ENCODE results near the gene NOXRED1.

NOXRED1 gene

GRCh38 chr14:77406718-77407117, 16.6 kb downstream of the NOXRED1 start:
- no peak for DNase-seq

GRCh38 chr14:77406086-77406485, 17.2 kb downstream of the NOXRED1 start:
- no peak for DNase-seq

DNA sequence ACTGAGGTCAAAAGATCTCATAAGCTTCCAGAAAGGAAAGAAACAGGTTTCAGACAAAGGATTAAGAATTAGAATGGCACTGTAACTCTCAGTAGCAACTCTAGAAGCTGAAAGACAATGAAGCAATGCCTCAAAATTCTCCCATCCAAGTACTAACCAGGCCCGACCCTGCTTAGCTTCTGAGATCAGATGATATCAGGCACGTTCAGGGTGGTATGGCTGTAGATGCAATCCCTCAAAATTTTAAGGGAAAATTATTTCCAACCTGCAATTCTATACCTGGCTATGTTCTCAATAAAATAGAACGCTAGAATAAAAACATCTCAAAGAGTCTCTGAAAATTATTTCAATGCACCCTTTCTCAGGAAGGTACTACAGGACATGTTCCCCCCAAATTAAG, 19.6 kb downstream of the NOXRED1 start:
- DNase-seq, result no peak

- DNase-seq, result no peak
Measured at GRCh38 chr14:77400216-77400615, 23.1 kb downstream of the NOXRED1 start.

- DNase-seq, result no peak
Measured at GRCh38 chr14:77390188-77390587, 33.1 kb downstream of the NOXRED1 start.

DNA sequence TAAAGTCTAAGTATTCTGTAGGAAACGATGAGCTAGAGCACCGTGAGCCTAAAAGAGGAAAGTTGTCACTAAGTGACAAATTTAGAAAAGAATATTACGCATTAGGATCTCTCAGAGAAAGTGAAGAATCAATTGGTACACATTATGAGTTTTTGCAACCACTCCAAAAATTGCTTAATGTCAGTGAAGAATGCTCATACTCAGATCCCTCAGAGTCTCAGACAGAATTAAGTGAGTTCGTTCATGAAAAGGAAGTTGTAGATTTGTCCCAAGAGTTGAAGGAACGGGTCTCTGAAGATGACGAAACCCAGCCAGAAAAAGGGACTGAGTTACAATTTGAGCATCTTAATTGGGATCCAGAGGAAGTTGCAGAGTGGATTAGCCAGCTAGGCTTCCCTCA, 44.6 kb downstream of the NOXRED1 start:
- DNase-seq, result no peak

DNA sequence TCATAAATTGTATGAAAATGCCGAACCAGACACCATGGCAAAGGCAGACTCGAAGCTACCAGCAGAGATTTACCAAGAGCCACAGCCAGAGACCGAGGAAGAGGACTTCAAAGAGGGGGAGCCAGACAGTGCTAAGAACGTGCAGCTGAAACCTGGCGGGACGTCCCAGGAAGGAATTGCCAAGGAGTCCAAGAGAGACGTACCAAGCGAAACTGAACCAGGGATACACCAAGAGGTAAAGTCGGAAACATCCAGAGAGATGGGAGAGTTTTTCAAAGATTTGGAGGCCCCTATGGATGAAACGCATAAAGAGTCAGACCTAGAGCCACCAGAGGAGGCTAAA, 45.9 kb downstream of the NOXRED1 start:
- DNase-seq, result no peak

GRCh38 chr14:77376771-77377501, 46.4 kb downstream of the NOXRED1 start, which contains the start of the genes SAMD15 and TMED8:
Gene SAMD15 (plus strand): TSS chr14:77377379. CDS start chr14:77377419, 40 bp downstream.
Gene TMED8 (minus strand): TSS chr14:77377094. CDS start chr14:77377053, 41 bp downstream.
- peak; percentile 68 to 92 for DNase-seq

DNA sequence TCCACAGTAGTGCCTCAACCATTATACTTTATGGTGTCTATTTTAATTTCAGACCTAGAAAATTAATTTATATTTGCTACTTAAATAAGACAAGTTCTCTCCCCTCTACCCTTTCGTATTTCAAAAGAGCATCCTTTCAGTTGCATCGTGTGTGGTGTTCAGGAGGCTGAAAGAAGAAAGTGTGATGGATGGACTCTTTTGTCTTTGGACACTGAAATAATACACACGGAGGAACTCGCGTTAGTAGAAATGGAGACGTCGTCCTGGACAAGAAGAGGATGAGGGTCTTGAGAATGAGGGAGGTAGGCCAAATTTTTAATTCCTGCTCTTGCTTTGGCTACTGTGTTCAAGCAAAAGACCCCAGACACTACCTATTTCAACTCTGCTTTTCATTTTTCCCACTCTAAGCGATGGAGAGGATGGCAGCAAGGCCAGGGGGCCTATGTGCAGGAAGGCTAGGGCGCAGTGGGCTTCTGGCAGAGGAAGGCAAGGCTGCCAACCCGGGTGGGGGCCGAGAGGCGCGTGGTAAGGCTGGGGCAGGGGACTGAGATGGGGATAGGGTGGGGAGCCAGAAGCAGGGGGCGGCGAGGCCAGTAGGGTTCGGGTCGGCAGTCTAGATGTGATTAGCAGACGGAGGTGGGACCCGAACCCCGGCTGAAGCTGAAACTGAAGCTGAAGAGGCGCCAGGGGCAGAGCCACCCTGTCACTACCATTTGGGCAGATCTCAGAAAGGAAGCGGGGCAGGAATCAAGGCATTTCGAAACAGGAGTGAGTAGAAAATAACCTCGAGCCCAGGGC, 47.2 kb downstream of the NOXRED1 start:
- peak; percentile 2 to 60 for DNase-seq

GRCh38 chr14:77375164-77375950, 48.0 kb downstream of the NOXRED1 start:
- no peak for DNase-seq

GRCh38 chr14:77372304-77372841, 51.0 kb downstream of the NOXRED1 start:
- DNase-seq, result peak; percentile 50 to 60

DNA sequence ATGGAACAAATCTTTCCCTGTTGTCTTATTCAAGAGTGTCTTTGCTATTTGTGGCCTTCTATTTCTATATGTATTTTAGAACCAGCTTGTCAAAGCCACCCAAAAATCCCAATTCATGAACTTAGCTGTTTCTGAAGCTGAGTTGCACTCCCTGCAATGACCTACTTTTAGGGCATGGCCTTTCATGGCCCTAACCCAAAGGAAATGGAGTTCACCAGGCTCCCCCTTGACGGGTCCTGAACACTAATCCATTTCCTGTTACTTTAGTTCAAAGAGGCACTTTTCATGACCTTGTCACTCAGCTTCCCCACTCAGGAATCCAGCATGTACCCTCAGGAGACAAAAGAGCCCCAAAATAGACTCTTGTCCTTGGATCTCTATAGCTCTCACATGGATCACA, 54.0 kb downstream of the NOXRED1 start:
- DNase-seq, result no peak

DNA sequence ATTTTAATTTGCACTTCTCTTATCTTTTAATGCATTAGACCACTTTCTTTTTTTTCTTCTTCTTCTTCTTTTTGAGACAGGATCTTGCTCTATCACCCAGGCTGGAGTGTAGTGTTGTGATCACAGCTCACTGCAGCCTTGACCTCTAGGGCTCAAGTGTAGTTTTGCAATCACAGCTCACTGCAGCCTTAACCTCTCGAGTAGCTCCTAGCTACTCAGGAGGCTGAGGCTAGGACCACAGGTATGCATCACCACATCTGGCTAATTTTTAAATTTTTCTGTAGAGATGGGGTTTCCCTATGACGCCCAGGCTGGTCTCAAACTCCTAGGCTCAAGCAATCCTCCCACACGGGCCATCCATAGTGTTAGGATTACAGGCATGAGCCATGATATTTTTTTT, 59.2 kb downstream of the NOXRED1 start:
- no peak for DNase-seq

DNA sequence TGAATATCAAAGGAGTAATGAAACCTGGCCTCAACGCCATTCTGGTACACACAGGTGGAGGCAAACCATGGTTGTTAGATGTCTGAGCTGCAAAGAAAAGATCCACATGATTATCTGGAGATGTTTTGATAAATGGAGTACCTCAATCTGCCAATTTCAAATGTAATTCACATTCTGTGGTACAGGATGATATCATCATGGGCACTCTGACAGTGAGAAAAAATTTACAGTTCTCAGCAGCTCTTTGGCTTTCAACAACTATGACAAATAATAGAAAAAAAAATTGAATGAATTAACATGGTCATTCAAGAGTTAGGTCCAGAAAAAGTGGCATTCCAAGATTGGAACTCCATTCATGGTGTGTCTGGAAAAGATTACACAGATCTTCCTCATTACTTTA, 63.7 kb downstream of the NOXRED1 start:
- no peak for DNase-seq

DNA sequence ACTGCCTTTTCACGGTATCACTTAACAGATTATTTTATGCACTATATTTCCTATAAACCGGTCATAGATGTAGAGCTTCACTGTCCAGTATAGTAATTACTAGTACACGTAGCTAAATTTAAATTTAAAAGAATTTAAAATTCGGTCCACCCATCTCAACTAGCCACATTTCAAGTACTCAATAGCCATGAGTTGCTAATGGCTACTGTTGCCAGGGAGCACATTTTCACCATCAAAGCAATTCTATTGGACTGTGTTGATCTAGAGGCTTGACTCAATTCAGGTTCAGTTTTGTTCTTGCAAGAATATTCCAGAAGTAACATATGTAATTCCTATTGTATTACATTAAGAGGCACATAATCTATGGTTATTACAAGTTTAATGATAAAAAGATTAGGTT, 66.4 kb downstream of the NOXRED1 start:
- no peak for DNase-seq

DNA sequence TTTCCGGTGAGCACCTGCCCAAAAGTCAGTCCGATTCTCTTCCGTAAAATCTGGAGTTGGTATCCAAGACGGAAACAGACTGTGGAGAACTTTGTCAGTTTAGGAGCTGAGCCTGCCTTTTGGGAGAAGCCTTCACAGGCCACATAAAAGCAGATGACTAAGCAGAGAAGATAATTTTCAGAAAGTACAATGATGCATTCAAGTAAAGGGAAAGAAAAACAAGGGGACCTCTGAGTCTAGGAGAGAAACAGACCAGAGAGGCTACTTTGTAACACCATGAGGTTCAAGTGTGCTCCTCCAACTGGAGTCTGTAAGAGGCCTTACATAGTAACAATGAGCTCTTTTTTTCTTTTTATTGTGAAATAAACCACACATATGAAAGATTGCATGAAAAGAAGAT, 67.5 kb downstream of the NOXRED1 start:
- DNase-seq, result no peak

DNA sequence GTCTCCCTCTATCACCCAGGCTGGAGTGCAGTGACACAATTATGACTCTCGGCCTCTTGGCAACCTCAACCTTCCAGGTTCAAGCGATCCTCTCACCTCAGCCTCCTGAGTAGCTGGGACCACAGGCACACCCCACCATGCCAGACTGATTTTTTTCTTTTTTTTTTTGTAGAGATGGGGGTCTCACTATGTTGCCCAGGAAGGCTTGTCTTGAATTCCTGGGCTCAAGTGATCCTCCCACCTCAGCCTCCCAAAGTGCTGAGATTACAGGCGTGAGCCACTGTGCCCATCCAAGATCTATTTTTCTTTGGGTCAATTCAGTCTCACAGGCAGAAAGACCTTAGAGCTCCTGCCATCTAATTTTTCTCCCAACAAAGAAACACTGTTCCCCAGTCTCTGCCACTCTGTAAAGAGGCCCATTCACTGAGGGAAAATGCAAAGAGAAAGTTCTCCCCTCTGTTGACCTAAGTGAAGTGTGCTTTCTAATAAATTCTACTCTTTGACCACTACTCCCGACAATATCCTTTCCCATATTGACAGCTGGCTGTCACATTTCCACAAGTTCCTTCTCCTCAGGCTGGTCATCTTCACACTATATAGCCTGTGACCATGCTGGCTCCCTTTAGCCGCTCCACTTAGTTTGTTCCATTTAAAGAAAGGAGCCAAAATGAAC, 69.7 kb downstream of the NOXRED1 start:
- no peak for DNase-seq

DNA sequence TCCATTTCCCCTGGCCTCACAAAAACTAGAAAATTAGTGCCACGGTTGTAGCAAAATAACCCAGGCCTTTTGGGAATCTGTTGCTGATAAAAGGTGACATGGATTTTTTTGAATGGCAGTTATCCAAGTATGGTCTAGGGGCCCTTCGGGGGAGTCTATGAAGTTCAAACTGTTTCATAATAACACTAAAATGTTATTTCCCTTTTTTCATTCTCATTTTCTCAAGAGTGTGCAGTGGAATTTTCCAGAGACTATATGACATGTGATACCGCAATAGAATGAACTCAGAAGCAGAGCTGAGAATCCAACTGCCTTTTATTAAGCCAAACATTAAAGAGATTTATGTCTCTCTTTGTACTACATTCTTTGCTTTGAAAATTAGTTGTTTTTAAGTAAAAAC, 75.6 kb downstream of the NOXRED1 start:
- no peak for DNase-seq

GRCh38 chr14:77346495-77346894, 76.8 kb downstream of the NOXRED1 start:
- no peak for DNase-seq

DNA sequence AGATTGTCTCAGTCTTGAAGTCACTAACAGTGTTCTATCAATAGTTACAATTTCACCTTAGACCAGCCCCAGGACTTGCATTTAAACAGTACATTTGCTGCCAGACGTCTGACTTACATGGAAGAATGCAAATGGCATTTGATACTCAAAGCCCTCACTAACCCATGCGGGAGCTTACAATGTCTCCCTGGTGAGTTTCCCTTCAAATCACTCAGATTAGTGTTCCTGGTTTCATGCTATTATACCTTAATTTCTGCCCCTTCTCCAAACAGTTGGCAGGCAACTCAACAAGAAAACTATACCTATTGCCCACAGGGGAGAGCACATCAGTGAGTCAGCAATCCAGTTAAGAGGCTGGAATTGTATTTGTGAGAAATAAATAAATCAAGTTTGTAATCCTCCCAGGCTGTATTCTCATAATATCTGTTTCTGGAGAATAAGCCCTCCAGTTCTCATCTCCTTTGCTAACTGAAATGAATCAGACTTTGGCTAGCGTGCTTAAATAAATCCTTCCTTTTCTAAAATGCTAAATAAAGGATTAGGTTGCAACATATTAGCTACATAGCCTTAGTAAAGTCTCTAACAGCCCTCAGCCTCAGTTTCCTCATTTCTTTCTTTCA, 78.8 kb downstream of the NOXRED1 start:
- no peak for DNase-seq

Data from NCI-H526 (cell line).